Right lobe of liver (tissue), 4 donors: Measurements from ENCODE around the gene FARS2.
"Not testable (repeated sequence)": the region's sequence is repeated elsewhere in the genome, so short reads cannot be mapped to it uniquely, and the experiment has no call there.

ENCODE experiments used
- POLR2A ChIP-seq: fragments of 450-650 bp; IDR thresholded peaks from one replicate; pipeline ENCODE4 v1.6.1; 2017; ENCODE audit warnings: antibody characterized with exemption, mild to moderate bottlenecking
- TF ChIP-seq, protein P1 (sequence below), 4 donors: fragments of 200-600 bp in 3 of 4; fragments of 450-650 bp in 1 of 4; IDR thresholded peaks; one replicate each; pipeline versions ENCODE4 v1.5.1 to v1.8.0; 2016 to 2022; ENCODE audit warnings: antibody characterized with exemption in 4 of 4, mild to moderate bottlenecking in 2 of 4
- donor health status: DM: no; HTN: no; CAD: no.
- donor health status: DM: no; HTN: no; CAD: no.
- donor health status: DM: no; HTN: yes; CAD: no.

DNA sequence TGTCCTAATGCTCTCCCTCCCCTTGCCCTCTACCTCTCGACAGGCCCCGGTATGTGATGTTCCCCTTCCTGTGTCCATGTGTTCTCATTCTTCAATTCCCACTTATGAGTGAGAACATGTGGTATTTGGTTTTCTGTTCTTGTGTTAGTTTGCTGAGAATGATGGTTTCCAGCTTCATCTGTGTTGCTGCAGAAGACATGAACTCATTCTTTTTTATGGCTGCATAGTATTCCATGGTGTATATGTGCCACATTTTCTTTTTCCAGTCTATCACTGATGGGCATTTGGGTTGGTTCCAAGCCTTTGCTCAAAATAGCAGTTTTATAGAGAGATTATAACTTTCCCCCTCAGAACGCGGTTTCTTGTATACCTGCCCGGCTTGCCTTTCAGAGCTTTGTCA lies 422.4 kb downstream of the FARS2 start:
- TF ChIP-seq, protein P1, sequence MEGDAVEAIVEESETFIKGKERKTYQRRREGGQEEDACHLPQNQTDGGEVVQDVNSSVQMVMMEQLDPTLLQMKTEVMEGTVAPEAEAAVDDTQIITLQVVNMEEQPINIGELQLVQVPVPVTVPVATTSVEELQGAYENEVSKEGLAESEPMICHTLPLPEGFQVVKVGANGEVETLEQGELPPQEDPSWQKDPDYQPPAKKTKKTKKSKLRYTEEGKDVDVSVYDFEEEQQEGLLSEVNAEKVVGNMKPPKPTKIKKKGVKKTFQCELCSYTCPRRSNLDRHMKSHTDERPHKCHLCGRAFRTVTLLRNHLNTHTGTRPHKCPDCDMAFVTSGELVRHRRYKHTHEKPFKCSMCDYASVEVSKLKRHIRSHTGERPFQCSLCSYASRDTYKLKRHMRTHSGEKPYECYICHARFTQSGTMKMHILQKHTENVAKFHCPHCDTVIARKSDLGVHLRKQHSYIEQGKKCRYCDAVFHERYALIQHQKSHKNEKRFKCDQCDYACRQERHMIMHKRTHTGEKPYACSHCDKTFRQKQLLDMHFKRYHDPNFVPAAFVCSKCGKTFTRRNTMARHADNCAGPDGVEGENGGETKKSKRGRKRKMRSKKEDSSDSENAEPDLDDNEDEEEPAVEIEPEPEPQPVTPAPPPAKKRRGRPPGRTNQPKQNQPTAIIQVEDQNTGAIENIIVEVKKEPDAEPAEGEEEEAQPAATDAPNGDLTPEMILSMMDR (IDR thresholded peaks at IDR 0.05), result not testable (repeated sequence)
- TF ChIP-seq POLR2A, result not testable (repeated sequence)
